Gastrocnemius medialis (tissue), 4 donors: ENCODE data around the gene STH. TPM values are rescaled to one million over a fixed set of nuclear protein-coding genes. Genes with fewer than 3 reads are reported as not detected.
A peak's percentile ranks its signal among the peaks of the same experiment; 100 is the strongest.

Experiments
- ATAC-seq, 2 donors: fragments of 150-250 bp; one replicate each; pipeline ENCODE4 v1.9.1; 2016
- DNase-seq, 2 donors: peaks; one replicate each; pipeline ENCODE4 v3.0.0-alpha.2; 2019
- H3K27ac ChIP-seq, 4 donors: fragments of 200-600 bp; sonication (generic); 1 replicate in 1 of 4; 2 replicates in 3 of 4; pipeline ENCODE4 v1.5.1; 2016 to 2018; ENCODE audit warnings: mild to moderate bottlenecking in 2 of 4, moderate library complexity in 1 of 4
- H3K27me3 ChIP-seq, 3 donors: fragments of 200-600 bp; sonication (generic) in 2 of 3; 1 replicate in 1 of 3; 2 replicates in 2 of 3; pipeline versions ENCODE4 v1.5.1 to v1.6.0; 2016 to 2019; ENCODE audit warnings: mild to moderate bottlenecking in 1 of 3, moderate library complexity in 1 of 3
- H3K36me3 ChIP-seq, 2 donors: fragments of 200-600 bp; sonication (generic) in 1 of 2; one replicate each; pipeline ENCODE4 v1.5.1; 2017 to 2018
- H3K4me1 ChIP-seq, 2 donors: fragments of 200-600 bp; sonication (generic) in 1 of 2; one replicate each; pipeline ENCODE4 v1.5.1; 2016 to 2017; ENCODE audit warnings: mild to moderate bottlenecking in 2 of 2
- H3K4me3 ChIP-seq, 4 donors: fragments of 200-600 bp; sonication (generic) in 3 of 4; 1 replicate in 1 of 4; 2 replicates in 3 of 4; pipeline ENCODE4 v1.5.1; 2016 to 2019; ENCODE audit warnings: mild to moderate bottlenecking in 2 of 4
- H3K9me3 ChIP-seq, 3 donors: fragments of 200-600 bp; sonication (generic) in 2 of 3; 1 replicate in 1 of 3; 2 replicates in 2 of 3; pipeline ENCODE4 v1.5.1; 2016 to 2019
- CTCF ChIP-seq, 5 experiments: fragments of 450-650 bp in 3 of 5; fragments of 200-600 bp in 2 of 5; sonication (generic) in 2 of 5; IDR thresholded peaks in 4 of 5; conservative IDR thresholded peaks in 1 of 5; 1 replicate in 4 of 5; 2 replicates in 1 of 5; pipeline ENCODE4 v1.5.1; 2016 to 2019; ENCODE audit warnings: antibody characterized with exemption in 5 of 5, mild to moderate bottlenecking in 3 of 5, moderate library complexity in 3 of 5
- POLR2A ChIP-seq, 2 donors: fragments of 450-650 bp; IDR thresholded peaks; one replicate each; pipeline ENCODE4 v1.6.1; 2017; ENCODE audit warnings: antibody characterized with exemption in 2 of 2, mild to moderate bottlenecking in 2 of 2, moderate library complexity in 2 of 2
- in situ Hi-C, 4 donors: fragments of 200-750 bp; cut with MboI; loops; one replicate each; pipeline versions ENCODE4 v1.15.0 to v1.8.0; 2017; ENCODE audit warnings: low sequenced_read_pairs in 4 of 4
- intact Hi-C: fragments of 100-400 bp; cut with DNase I; formaldehyde crosslinking; loops from one replicate; pipeline ENCODE4 v1.15.1; 2023; ENCODE audit warnings: low total_unique reads
- total RNA-seq, 4 donors: library from RNA; depleted of rRNA; stranded (reverse); fragments of >200 nt; gene quantifications; one replicate each; pipeline versions ENCODE4 v1.1.0 to v1.2.3, GENCODE V29; 2016

Gene STH
- total RNA-seq, 4 donors from 2014 or later, result not detected

- Histone ChIP-seq H3K27me3 (no peaks in the 10 kb centered on the region), H3K9me3 (no peaks in the 10 kb centered on the region), H3K36me3 (no peaks in the 10 kb centered on the region), H3K4me1 (peaks cover 25 to 28% of the 10 kb centered on the region in 2 donors), H3K27ac (peak overlapping the region in 3 of 4 donors; percentile 13 to 83 (median 26)), H3K4me3 (no peak overlapping the region)
- TF ChIP-seq CTCF (IDR thresholded peaks at IDR 0.05 in 4 of 5, conservative IDR thresholded peaks at IDR 0.05 in 1 of 5) (no peak), POLR2A (IDR thresholded peaks at IDR 0.05) (no peak)
- intact Hi-C loops (no loop called here), in situ Hi-C loops (loop anchor here in 2 of 4 donors (25.0 kb wide), 1 partner anchor 315 kb away; no protein-coding TSS in a partner anchor)
- DNase-seq (no peak), ATAC-seq (no peak)
Measured at GRCh38 chr17:45951941-45952340, 47.1 kb upstream of the STH start.

- TF ChIP-seq CTCF (IDR thresholded peaks at IDR 0.05 in 4 of 5, conservative IDR thresholded peaks at IDR 0.05 in 1 of 5) (no peak), POLR2A (IDR thresholded peaks at IDR 0.05) (no peak)
- in situ Hi-C loops, result loop anchor here in 2 of 4 donors (25.0 kb wide), 1 partner anchor 316 kb away; no protein-coding TSS in a partner anchor
- no peak for ATAC-seq
- no peaks in the 10 kb centered on the region for H3K9me3 ChIP-seq
- H3K4me3 ChIP-seq, result no peak overlapping the region
- DNase-seq, result no peak
- H3K27me3 ChIP-seq, result no peaks in the 10 kb centered on the region
- intact Hi-C loops, result no loop called here
- no peak overlapping the region for H3K27ac ChIP-seq
- no peaks in the 10 kb centered on the region for H3K36me3 ChIP-seq
- peaks cover 15 to 20% of the 10 kb centered on the region in 2 donors for H3K4me1 ChIP-seq
Measured at GRCh38 chr17:45952814-45953320, 46.2 kb upstream of the STH start.

- DNase-seq (no peak), ATAC-seq (no peak)
- H3K27ac ChIP-seq, result no peak overlapping the region
- in situ Hi-C loops, result loop anchor here in 2 of 4 donors (25.0 kb wide), 1 partner anchor 316 kb away; no protein-coding TSS in a partner anchor
- peaks cover 8 to 13% of the 10 kb centered on the region in 2 donors for H3K4me1 ChIP-seq
- no peak for TF ChIP-seq CTCF (IDR thresholded peaks at IDR 0.05 in 4 of 5, conservative IDR thresholded peaks at IDR 0.05 in 1 of 5)
- TF ChIP-seq POLR2A (IDR thresholded peaks at IDR 0.05), result no peak
- no peaks in the 10 kb centered on the region for H3K27me3 ChIP-seq
- H3K4me3 ChIP-seq, result no peak overlapping the region
- intact Hi-C loops, result no loop called here
- H3K36me3 ChIP-seq, result no peaks in the 10 kb centered on the region
- no peaks in the 10 kb centered on the region for H3K9me3 ChIP-seq
Measured at GRCh38 chr17:45953561-45953960, 45.5 kb upstream of the STH start.

- in situ Hi-C loops (loop anchor here in 2 of 4 donors (25.0 kb wide), 1 partner anchor 318 kb away; no protein-coding TSS in a partner anchor), intact Hi-C loops (no loop called here)
- no peaks in the 10 kb centered on the region for H3K9me3 ChIP-seq
- no peaks in the 10 kb centered on the region for H3K27me3 ChIP-seq
- no peak for TF ChIP-seq CTCF (IDR thresholded peaks at IDR 0.05 in 4 of 5, conservative IDR thresholded peaks at IDR 0.05 in 1 of 5)
- no peak for TF ChIP-seq POLR2A (IDR thresholded peaks at IDR 0.05)
- no peaks in the 10 kb centered on the region for H3K36me3 ChIP-seq
- H3K27ac ChIP-seq, result peak overlapping the region in 1 of 4 donors; percentile 13
- no peaks in the 10 kb centered on the region for H3K4me1 ChIP-seq
- DNase-seq (no peak), ATAC-seq (peak in 1 of 2 donors; percentile 24)
- no peak overlapping the region for H3K4me3 ChIP-seq
Measured at GRCh38 chr17:45954914-45955313, 44.1 kb upstream of the STH start.
